ENCODE results near the gene GALNT14. TPM values are rescaled to one million over a fixed set of nuclear protein-coding genes. Genes with fewer than 3 reads are reported as not detected.

Gene GALNT14
- total RNA-seq, 2 donors from 2014 or later: 1.6 TPM; not detected in 1

- Histone ChIP-seq H3K36me3 (no peaks in the 10 kb centered on the region), H3K4me3 (no peak overlapping the region), H3K27me3 (replicated peaks; ENCODE audit: insufficient read depth) (no peaks in the 10 kb centered on the region), H3K4me1 (ENCODE audit: control insufficient read depth in 1 of 2, low read depth in 2 of 2) (no peaks in the 10 kb centered on the region), H3K9me3 (no peaks in the 10 kb centered on the region), H3K27ac (no peak overlapping the region)
- ATAC-seq (ENCODE audit: insufficient number of reproducible peaks, low FRiP score, low read depth) (no peak), DNase-seq (ENCODE audit: low spot score) (no peak)
- TF ChIP-seq CTCF (IDR thresholded peaks at IDR 0.05): no peak
These were observed 30.5 kb downstream of the GALNT14 start for GRCh38 chr2:31107591-31108300.

- H3K27ac ChIP-seq: no peak overlapping the region
- no peak overlapping the region for H3K4me3 ChIP-seq
- no peaks in the 10 kb centered on the region for H3K4me1 ChIP-seq (ENCODE audit: control insufficient read depth in 1 of 2, low read depth in 2 of 2)
- no peaks in the 10 kb centered on the region for H3K27me3 ChIP-seq (replicated peaks; ENCODE audit: insufficient read depth)
- ATAC-seq (ENCODE audit: insufficient number of reproducible peaks, low FRiP score, low read depth) (no peak), DNase-seq (ENCODE audit: low spot score) (no peak)
- TF ChIP-seq CTCF (IDR thresholded peaks at IDR 0.05): no peak
- no peaks in the 10 kb centered on the region for H3K9me3 ChIP-seq
- H3K36me3 ChIP-seq: no peaks in the 10 kb centered on the region
These were observed 36.5 kb downstream of the GALNT14 start for GRCh38 chr2:31101701-31102100.

- no peaks in the 10 kb centered on the region for H3K4me1 ChIP-seq (ENCODE audit: control insufficient read depth in 1 of 2, low read depth in 2 of 2)
- no peaks in the 10 kb centered on the region for H3K27me3 ChIP-seq (replicated peaks; ENCODE audit: insufficient read depth)
- no peaks in the 10 kb centered on the region for H3K36me3 ChIP-seq
- no peaks in the 10 kb centered on the region for H3K9me3 ChIP-seq
- no peak overlapping the region for H3K4me3 ChIP-seq
- no peak for TF ChIP-seq CTCF (IDR thresholded peaks at IDR 0.05)
- H3K27ac ChIP-seq: no peak overlapping the region
- DNase-seq (ENCODE audit: low spot score) (no peak), ATAC-seq (ENCODE audit: insufficient number of reproducible peaks, low FRiP score, low read depth) (no peak)
These were observed 40.2 kb downstream of the GALNT14 start for GRCh38 chr2:31097962-31098613.

- Histone ChIP-seq H3K36me3 (no peaks in the 10 kb centered on the region), H3K4me3 (no peak overlapping the region), H3K27me3 (replicated peaks; ENCODE audit: insufficient read depth) (no peaks in the 10 kb centered on the region), H3K27ac (no peak overlapping the region), H3K4me1 (ENCODE audit: control insufficient read depth in 1 of 2, low read depth in 2 of 2) (no peaks in the 10 kb centered on the region), H3K9me3 (no peaks in the 10 kb centered on the region)
- ATAC-seq (ENCODE audit: insufficient number of reproducible peaks, low FRiP score, low read depth): no peak
- no peak for DNase-seq (ENCODE audit: low spot score)
- no peak for TF ChIP-seq CTCF (IDR thresholded peaks at IDR 0.05)
These were observed 48.1 kb downstream of the GALNT14 start for GRCh38 chr2:31090188-31090587.

GRCh38 chr2:31089645-31090044 is 48.6 kb downstream of the GALNT14 start:
- H3K27me3 ChIP-seq (replicated peaks; ENCODE audit: insufficient read depth): no peaks in the 10 kb centered on the region
- no peak overlapping the region for H3K27ac ChIP-seq
- no peak for TF ChIP-seq CTCF (IDR thresholded peaks at IDR 0.05)
- H3K36me3 ChIP-seq: no peaks in the 10 kb centered on the region
- no peak for ATAC-seq (ENCODE audit: insufficient number of reproducible peaks, low FRiP score, low read depth)
- H3K4me1 ChIP-seq (ENCODE audit: control insufficient read depth in 1 of 2, low read depth in 2 of 2): no peaks in the 10 kb centered on the region
- DNase-seq (ENCODE audit: low spot score): no peak
- no peak overlapping the region for H3K4me3 ChIP-seq
- no peaks in the 10 kb centered on the region for H3K9me3 ChIP-seq
